ENCODE results near the gene ZSCAN29.

DNA sequence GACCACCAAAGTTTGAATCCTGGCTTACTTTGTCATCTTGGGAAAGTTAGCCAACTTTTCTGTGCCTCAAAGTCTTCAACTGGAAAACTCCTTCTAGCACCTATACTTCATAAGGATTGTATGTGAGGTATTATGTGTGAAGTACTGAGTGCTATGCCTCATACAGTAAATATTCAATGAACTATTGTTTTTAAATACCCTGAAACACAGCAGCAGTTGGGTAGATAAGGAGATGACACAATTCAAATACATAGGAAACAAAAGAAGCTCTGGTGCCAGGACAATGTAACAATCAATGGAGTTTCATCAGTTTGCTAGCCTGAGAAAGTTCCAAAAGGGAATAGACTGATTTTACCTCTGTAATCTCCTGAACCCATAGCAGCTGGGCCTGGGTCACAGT is 43.4 kb upstream of the ZSCAN29 start:
- no peak for TF ChIP-seq EZH2phosphoT487 (IDR thresholded peaks at IDR 0.05; ENCODE audit: insufficient read depth, low read depth)
- no peak for TF ChIP-seq EZH2 (IDR thresholded peaks at IDR 0.05; ENCODE audit: insufficient read depth, poor library complexity, severe bottlenecking)

Measured in GM23248 (cell line).